ENCODE measurements around the gene RAB5B. TPM values are rescaled to one million over a fixed set of nuclear protein-coding genes. Genes with fewer than 3 reads are reported as not detected.
A peak's percentile ranks its signal among the peaks of the same experiment; 100 is the strongest.

RAB5B gene
- 100 to 1,000 TPM; 106 to 112 TPM for total RNA-seq
- 10 to 100 TPM; 67.5 to 80.8 TPM for polyA plus RNA-seq

DNA sequence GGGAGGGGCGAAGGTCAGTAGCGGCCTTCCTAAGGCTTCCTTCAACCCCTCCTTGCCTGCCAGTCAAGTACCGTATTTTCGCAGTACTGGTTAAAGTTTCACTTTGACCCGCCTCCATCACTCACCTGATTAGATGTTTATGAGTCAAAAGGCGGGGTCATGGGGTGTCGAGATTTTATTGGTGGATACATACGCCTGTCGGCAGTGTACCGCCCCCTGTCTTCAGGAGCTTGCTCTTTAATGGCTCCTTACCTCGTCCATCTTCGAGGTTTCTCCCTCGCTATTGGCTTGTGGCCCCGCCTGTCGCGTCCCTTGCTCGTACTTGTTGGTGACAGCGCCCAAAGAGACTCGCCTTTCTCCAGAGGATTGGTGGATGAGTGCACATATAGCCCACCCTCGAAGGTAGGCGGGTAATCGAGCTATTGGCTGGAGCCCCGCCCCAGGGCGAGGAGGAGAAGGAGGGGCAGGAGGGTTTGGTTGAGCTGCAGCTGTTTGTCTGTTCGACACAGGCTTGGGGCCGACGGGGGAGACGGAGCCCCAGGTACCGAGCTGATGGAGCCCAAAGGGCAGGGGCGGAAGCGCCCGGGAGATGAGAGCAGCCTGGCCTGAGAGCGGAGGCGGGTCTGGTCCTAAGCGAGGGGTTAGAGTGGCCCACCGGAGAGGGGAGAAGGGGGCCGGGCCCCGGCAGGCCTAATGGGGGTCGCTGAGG lies at the start of gene RAB5B:
Gene RAB5B, plus strand, starts transcription at position 480 of the 709 bp plus-strand sequence. CDS start 12,883 bp downstream, outside the sequence.
- no peak within 1 kb of the TSS for H3K4me3 Mint-ChIP-seq
- Histone ChIP-seq H3K36me3 (ENCODE audit: insufficient read depth, low read length) (no peaks in the 10 kb centered on the region), H3K4me3 (ENCODE audit: low read length in 2 of 2) (peak within 1 kb of the TSS; percentile 60 to 73), H3K4me1 (ENCODE audit: insufficient read depth, low read length) (peaks cover 37% of the 10 kb centered on the region), H3K27ac (ENCODE audit: low read depth, low read length) (peak within 1 kb of the TSS; percentile 87), H3K9me3 (ENCODE audit: control insufficient read depth in 1 of 2, low read length in 2 of 2) (no peaks in the 10 kb centered on the region), H3K27me3 (ENCODE audit: insufficient read depth, low read length) (no peaks in the 10 kb centered on the region)
- peaks cover 14 to 30% (median 23%) of the 10 kb centered on the region in 4 donors for H3K4me1 Mint-ChIP-seq
- H3K27me3 Mint-ChIP-seq = no peaks in the 10 kb centered on the region
- H3K9me3 Mint-ChIP-seq = no peaks in the 10 kb centered on the region
- intact Hi-C loops (cut with micrococcal nuclease) = loop anchor here (1.0 to 2.0 kb wide), 8 partner anchors 17 to 156 kb away; partner anchors contain the start of genes DNAJC14, PA2G4, RPL41 and RPS26
- ChIA-PET POLR2A (ENCODE audit: partially characterized antibody) (interaction anchor here (0.5 to 3.8 kb wide), 60 partner anchors 8 to 703 kb away, joined by 3 to 155 read pairs (median 5); partner anchors contain the start of genes BLOC1S1, COQ10A, DGKA and DNAJC14), CTCF (ENCODE audit: partially characterized antibody) (interaction anchor here (0.7 to 2.5 kb wide), 19 partner anchors 15 to 248 kb away, joined by 3 to 15 read pairs (median 4); partner anchors contain the start of genes DGKA, DNAJC14, ORMDL2 and PA2G4)
- no peak within 1 kb of the TSS for H3K27ac Mint-ChIP-seq
- peak; percentile 95 to 100 (median 99) for DNase-seq
- peaks cover 0 to 10% of the 10 kb centered on the region in 2 donors for H3K36me3 Mint-ChIP-seq

- peak overlapping the region; percentile 97 to 100 (median 99) for H3K4me3 Mint-ChIP-seq
- peak overlapping the region; percentile 88 for H3K27ac ChIP-seq (ENCODE audit: low read depth, low read length)
- POLR2A ChIA-PET (ENCODE audit: partially characterized antibody) = interaction anchor here (1.1 to 47.8 kb wide), 7 partner anchors 1 to 183 kb away, joined by 4 to 1214 read pairs (median 201); partner anchors contain the start of genes DGKA, DNAJC14, GDF11 and ORMDL2
- H3K27me3 Mint-ChIP-seq = no peaks in the 10 kb centered on the region
- H3K4me3 ChIP-seq (ENCODE audit: low read length in 2 of 2) = peak overlapping the region in 1 of 2 donors; percentile 95
- DNase-seq = no peak
- peak overlapping the region; percentile 92 to 99 (median 96) for H3K27ac Mint-ChIP-seq
- intact Hi-C loops (cut with micrococcal nuclease) = loop anchor here (5.0 kb wide), 2 partner anchors 177 to 192 kb away; partner anchors contain the start of genes PA2G4, RPL41 and ZC3H10
- H3K9me3 ChIP-seq (ENCODE audit: control insufficient read depth in 1 of 2, low read length in 2 of 2) = no peaks in the 10 kb centered on the region
- CTCF ChIA-PET (ENCODE audit: partially characterized antibody) = interaction anchor here (1.1 to 5.4 kb wide), 15 partner anchors 8 to 186 kb away, joined by 3 to 107 read pairs (median 8); partner anchors contain the start of genes DNAJC14, GDF11, ORMDL2 and RAB5B
- peaks cover 42 to 81% (median 57%) of the 10 kb centered on the region in 4 donors for H3K4me1 Mint-ChIP-seq
- H3K9me3 Mint-ChIP-seq = peaks cover 0 to 2% (median 0%) of the 10 kb centered on the region in 8 donors
- peaks cover 60% of the 10 kb centered on the region for H3K4me1 ChIP-seq (ENCODE audit: insufficient read depth, low read length)
- peaks cover 10 to 39% of the 10 kb centered on the region in 2 donors for H3K36me3 Mint-ChIP-seq
- no peaks in the 10 kb centered on the region for H3K27me3 ChIP-seq (ENCODE audit: insufficient read depth, low read length)
- H3K36me3 ChIP-seq (ENCODE audit: insufficient read depth, low read length) = no peaks in the 10 kb centered on the region
Observed at GRCh38 chr12:55925371-55925770, 48.5 kb upstream of the RAB5B start.

GRCh38 chr12:55925870-55926737 lies 47.8 kb upstream of the RAB5B start:
- peak in 1 of 5 donors; percentile 13 for DNase-seq
- Mint-ChIP-seq H3K4me3 (peak overlapping the region; percentile 97 to 100 (median 99)), H3K4me1 (peaks cover 39 to 82% (median 54%) of the 10 kb centered on the region in 4 donors), H3K36me3 (peaks cover 12 to 43% of the 10 kb centered on the region in 2 donors), H3K27me3 (no peaks in the 10 kb centered on the region), H3K9me3 (peaks cover 0 to 4% (median 0%) of the 10 kb centered on the region in 8 donors), H3K27ac (peak overlapping the region; percentile 92 to 99 (median 96))
- Histone ChIP-seq H3K27ac (ENCODE audit: low read depth, low read length) (peak overlapping the region; percentile 88), H3K4me1 (ENCODE audit: insufficient read depth, low read length) (peaks cover 59% of the 10 kb centered on the region), H3K36me3 (ENCODE audit: insufficient read depth, low read length) (no peaks in the 10 kb centered on the region), H3K27me3 (ENCODE audit: insufficient read depth, low read length) (no peaks in the 10 kb centered on the region), H3K4me3 (ENCODE audit: low read length in 2 of 2) (peak overlapping the region; percentile 95 to 100), H3K9me3 (ENCODE audit: control insufficient read depth in 1 of 2, low read length in 2 of 2) (no peaks in the 10 kb centered on the region)
- intact Hi-C loops (cut with micrococcal nuclease) = loop anchor here (1.0 to 5.0 kb wide), 5 partner anchors 14 to 191 kb away; partner anchors contain the start of genes PA2G4, RPL41, SARNP and ZC3H10
- ChIA-PET POLR2A (ENCODE audit: partially characterized antibody) (interaction anchor here (0.7 to 47.8 kb wide), 18 partner anchors 0 to 538 kb away, joined by 3 to 1214 read pairs (median 6); partner anchors contain the start of genes BLOC1S1, DGKA, DNAJC14 and GDF11), CTCF (ENCODE audit: partially characterized antibody) (interaction anchor here (0.8 to 5.4 kb wide), 22 partner anchors 10 to 187 kb away, joined by 3 to 107 read pairs (median 5); partner anchors contain the start of genes DNAJC14, GDF11, ORMDL2 and RAB5B)

- CTCF ChIA-PET (ENCODE audit: partially characterized antibody) = interaction anchor here (0.6 to 5.4 kb wide), 25 partner anchors 10 to 763 kb away, joined by 3 to 107 read pairs (median 5); partner anchors contain the start of genes DNAJC14, GDF11, ORMDL2 and RAB5B
- H3K27ac ChIP-seq (ENCODE audit: low read depth, low read length) = peak overlapping the region; percentile 88
- peak overlapping the region; percentile 95 to 100 for H3K4me3 ChIP-seq (ENCODE audit: low read length in 2 of 2)
- POLR2A ChIA-PET (ENCODE audit: partially characterized antibody) = interaction anchor here (0.6 to 47.8 kb wide), 23 partner anchors 1 to 537 kb away, joined by 3 to 1214 read pairs (median 5); partner anchors contain the start of genes ANKRD52, BLOC1S1, CD63 and DGKA
- Mint-ChIP-seq H3K36me3 (peaks cover 19 to 47% of the 10 kb centered on the region in 2 donors), H3K27me3 (no peaks in the 10 kb centered on the region), H3K4me1 (peaks cover 36 to 79% (median 46%) of the 10 kb centered on the region in 4 donors), H3K9me3 (peaks cover 0 to 6% (median 0%) of the 10 kb centered on the region in 8 donors), H3K27ac (peak overlapping the region; percentile 92 to 99 (median 96)), H3K4me3 (peak overlapping the region; percentile 97 to 100 (median 99))
- H3K9me3 ChIP-seq (ENCODE audit: control insufficient read depth in 1 of 2, low read length in 2 of 2) = no peaks in the 10 kb centered on the region
- H3K4me1 ChIP-seq (ENCODE audit: insufficient read depth, low read length) = peaks cover 51% of the 10 kb centered on the region
- peak; percentile 83 to 91 (median 85) for DNase-seq
- no peaks in the 10 kb centered on the region for H3K36me3 ChIP-seq (ENCODE audit: insufficient read depth, low read length)
- no peaks in the 10 kb centered on the region for H3K27me3 ChIP-seq (ENCODE audit: insufficient read depth, low read length)
- intact Hi-C loops (cut with micrococcal nuclease) = loop anchor here (1.0 to 5.0 kb wide), 6 partner anchors 13 to 190 kb away; partner anchors contain the start of genes DNAJC14, PA2G4, RPL41 and SARNP
Observed at GRCh38 chr12:55926738-55927587, 46.9 kb upstream of the RAB5B start.

DNA sequence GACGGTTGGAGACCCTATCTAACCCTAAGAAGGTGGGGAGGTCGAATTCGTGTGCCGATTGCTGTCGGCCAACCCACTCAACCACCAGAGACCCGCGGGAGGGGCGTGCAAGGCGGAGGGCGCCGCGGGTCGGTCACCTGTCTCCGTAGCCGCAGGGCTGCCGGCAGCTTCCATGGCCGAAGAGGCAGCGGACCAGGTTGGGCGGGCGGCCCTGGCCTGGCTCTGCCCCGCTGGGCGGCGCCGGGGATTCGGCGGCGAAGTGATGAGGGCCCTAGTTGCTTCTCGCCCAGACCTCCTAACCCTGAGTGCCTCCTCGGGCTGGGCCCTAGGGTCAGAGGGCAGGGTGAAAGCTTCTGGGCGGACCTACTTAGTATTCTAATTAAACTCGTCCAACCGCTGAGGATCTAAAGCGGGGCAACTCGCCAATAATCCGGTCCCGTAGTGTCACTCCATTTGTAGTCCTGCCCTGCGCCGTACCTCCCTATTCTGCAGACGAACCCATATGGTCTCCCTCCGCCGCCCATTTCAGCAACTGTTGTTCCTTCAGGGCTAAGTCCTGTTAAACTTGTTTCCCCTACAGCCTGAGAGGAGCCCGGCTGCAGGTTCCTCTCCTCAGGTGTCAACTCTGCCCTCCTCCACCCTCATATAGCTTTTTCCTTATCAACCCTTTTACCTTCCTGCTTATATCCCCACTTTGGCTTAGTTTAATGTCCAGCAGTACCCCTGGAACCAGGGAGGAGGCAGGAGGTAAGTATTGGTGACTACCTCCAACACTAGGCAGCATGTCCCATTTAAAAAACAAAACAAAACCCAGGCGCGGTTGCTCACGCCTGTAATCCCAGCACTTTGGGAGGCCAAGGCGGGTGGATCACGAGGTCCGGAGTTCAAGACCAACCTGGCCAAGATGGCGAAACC lies 46.0 kb upstream of the RAB5B start, which contains the start of gene PYM1:
Gene PYM1, minus strand, starts transcription at position 307 of the 915 bp plus-strand sequence. Its CDS starts 133 bp downstream, at position 174.
- peak within 1 kb of the TSS; percentile 88 for H3K27ac ChIP-seq (ENCODE audit: low read depth, low read length)
- Mint-ChIP-seq H3K9me3 (peaks cover 0 to 6% (median 0%) of the 10 kb centered on the region in 8 donors), H3K27ac (peak within 1 kb of the TSS; percentile 93 to 99 (median 98)), H3K36me3 (peaks cover 21 to 45% of the 10 kb centered on the region in 2 donors), H3K4me3 (peak within 1 kb of the TSS; percentile 97 to 100 (median 99)), H3K4me1 (peaks cover 29 to 77% (median 44%) of the 10 kb centered on the region in 4 donors), H3K27me3 (no peaks in the 10 kb centered on the region)
- CTCF ChIA-PET (ENCODE audit: partially characterized antibody) = interaction anchor here (0.6 to 5.4 kb wide), 8 partner anchors 10 to 262 kb away, joined by 3 to 107 read pairs (median 4); partner anchors contain the start of genes DNAJC14, SARNP and SMARCC2
- POLR2A ChIA-PET (ENCODE audit: partially characterized antibody) = interaction anchor here (0.8 to 47.8 kb wide), 18 partner anchors 2 to 330 kb away, joined by 3 to 1214 read pairs (median 8); partner anchors contain the start of genes ANKRD52, BLOC1S1, CD63 and DGKA
- no peaks in the 10 kb centered on the region for H3K9me3 ChIP-seq (ENCODE audit: control insufficient read depth in 1 of 2, low read length in 2 of 2)
- H3K4me3 ChIP-seq (ENCODE audit: low read length in 2 of 2) = peak within 1 kb of the TSS; percentile 95 to 100
- intact Hi-C loops (cut with micrococcal nuclease) = loop anchor here (1.0 to 5.0 kb wide), 6 partner anchors 99 to 189 kb away; partner anchors contain the start of genes DNAJC14, PA2G4, RPL41 and RPS26
- DNase-seq = peak; percentile 57 to 81 (median 60)
- H3K27me3 ChIP-seq (ENCODE audit: insufficient read depth, low read length) = no peaks in the 10 kb centered on the region
- peaks cover 50% of the 10 kb centered on the region for H3K4me1 ChIP-seq (ENCODE audit: insufficient read depth, low read length)
- no peaks in the 10 kb centered on the region for H3K36me3 ChIP-seq (ENCODE audit: insufficient read depth, low read length)

Data from CD4-positive, alpha-beta memory T cell (primary cell).